Measurements from ENCODE around the gene GPR55.

The GPR55 gene

DNA sequence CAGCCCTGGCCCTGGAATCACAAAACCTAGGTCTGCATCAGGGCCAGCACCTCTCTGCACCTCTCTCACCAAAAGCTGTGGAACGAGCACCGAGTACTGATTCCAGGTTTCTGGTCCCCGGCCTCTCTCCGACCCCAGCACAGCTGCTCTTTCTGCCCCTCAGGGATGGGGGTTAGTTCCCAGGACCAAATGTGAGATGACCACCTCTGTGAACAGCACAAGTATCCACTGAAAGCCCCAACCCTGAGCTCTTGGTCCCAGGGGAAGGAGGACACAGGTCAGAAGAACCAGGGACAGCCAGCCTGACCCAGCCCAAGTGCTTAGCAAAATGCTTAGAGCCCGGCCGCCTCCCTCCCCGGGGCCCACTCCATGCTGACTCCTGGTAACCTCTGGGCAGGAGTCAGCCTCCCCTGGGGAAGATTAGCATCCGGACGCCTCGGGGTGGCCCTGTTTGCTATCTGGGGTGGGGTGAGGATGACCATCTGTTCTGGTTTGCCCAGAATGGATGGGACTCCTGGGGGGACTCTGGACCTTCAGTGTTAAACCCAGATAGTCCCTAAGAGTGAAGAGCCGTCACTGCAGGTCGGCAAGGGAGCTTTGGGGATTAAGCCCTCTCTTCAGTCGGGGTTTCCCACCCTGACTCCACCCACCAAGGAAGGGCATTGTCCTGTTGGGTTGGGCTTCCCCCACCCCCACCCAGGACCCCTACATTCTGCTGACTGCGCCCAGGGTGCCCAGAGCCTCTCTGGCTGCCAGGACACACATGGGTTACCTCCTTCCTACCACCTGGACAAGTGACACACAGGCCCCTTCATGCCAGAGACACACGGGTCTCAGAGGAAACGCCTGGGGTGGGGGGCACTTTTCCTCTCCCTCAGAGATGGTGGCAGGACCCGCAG lies 9.4 kb upstream of the GPR55 start:
- DNase-seq (ENCODE audit: low read depth): no peak

DNA sequence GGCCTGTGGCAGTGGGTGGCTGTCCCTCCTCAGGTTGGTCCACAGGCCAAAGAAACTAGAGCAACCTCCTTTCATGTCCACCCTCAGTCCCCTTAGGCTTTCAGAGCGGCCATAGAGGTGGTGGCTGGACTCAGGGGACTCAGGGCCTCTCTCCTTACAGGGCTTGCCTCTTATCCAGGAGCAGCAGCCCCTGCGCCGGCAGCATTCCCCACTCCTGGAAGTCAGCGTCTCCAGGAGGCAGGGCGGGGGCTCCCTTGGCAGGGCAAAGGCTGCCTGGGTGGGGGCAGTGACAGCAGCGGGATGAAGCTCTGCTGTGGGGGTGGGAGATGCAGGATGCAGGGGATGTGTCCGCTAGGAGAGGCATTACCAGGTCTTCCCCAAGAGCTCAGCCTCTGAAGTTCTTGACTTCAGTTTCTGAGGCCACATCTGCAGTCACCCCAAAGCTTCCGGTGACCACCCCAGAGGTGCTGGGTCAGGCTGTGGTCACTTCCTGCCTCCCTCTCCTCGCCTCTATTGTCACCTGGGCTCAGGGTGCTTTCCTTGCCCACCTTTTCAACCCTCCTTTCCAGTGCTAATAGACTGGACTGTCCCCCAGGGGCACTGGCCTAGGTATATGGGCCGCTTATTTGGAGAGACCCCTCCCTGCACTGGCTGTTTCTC lies 8.6 kb upstream of the GPR55 start:
- DNase-seq (ENCODE audit: low read depth): no peak

DNA sequence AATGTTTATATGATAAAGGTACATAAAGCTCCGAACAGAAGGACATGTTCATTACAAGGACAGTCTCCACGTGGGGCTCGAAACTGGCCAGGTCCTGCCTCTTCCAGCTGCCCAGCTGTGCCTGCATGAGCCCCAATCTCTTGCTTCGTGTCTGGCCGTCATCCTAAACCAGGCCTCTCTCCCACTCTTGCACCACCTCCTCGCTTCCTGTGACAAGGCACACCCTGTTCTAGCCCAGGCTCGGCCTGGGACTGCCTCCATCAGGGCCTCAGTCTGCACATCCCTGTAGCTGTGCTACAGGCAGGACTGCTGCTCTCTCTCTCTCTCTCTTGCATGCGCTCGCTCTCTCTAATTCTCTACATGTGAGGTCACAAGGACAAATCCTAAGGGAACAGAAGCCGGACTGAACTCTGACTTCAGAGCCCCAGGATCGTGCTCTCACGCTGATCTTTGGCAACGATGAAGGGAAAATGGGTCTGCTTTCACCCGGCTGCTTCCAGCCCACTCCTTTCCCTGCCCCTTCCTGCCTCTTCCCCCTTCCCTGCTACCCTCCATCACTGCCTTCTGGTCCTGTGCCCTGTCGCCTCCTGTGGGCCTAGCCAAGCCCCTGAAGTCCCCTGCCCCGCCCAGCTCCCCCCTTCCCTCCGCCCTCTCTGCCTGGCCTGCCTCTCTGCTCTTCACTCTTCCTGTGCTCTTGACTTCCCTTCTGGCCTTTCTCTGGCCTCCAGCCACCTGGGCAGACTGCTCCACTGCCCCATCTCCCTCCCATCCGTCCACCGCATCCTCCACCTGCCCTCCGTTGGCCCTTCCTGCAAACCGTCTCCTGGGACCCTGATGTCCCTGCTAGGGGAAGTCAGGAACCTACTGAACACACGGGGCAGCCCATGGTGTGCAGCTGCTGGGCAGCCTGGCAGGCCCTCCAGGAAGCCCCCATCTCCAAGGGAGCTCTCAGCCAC lies 7.8 kb upstream of the GPR55 start:
- DNase-seq (ENCODE audit: low read depth): peak; percentile 15

DNA sequence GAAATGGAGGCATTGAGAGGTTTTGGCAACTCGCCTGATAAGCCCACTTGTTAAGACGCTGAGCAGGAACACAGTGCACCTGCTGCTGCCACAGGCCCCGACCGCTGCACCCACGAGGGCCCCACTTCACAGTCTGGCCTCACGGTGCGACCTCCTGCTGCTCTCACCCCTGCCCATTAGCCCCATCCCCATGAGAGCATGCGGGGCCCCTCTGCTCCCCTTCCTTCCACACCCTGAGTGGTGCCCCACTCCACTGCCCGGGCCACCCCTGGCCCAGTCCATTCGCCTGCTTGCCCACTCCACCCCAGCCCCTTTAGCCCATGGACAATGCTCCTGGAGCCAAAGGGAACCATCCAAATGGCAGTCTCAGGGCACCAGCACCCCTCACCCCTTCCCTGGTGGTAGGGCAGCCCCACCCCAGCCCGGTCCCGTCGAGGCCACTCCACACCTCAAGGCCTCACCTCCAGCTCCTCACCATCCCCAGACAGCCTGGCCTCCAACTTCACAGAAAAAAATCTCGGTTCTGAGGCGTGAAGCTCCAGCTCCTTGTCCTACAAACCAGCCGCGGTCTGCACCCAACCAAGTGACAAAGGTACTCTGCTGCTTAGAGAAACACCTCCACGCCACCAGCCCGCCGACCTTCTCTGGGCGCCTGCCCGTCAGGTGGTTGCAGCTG lies 6.7 kb upstream of the GPR55 start:
- DNase-seq (ENCODE audit: low read depth): no peak

DNA sequence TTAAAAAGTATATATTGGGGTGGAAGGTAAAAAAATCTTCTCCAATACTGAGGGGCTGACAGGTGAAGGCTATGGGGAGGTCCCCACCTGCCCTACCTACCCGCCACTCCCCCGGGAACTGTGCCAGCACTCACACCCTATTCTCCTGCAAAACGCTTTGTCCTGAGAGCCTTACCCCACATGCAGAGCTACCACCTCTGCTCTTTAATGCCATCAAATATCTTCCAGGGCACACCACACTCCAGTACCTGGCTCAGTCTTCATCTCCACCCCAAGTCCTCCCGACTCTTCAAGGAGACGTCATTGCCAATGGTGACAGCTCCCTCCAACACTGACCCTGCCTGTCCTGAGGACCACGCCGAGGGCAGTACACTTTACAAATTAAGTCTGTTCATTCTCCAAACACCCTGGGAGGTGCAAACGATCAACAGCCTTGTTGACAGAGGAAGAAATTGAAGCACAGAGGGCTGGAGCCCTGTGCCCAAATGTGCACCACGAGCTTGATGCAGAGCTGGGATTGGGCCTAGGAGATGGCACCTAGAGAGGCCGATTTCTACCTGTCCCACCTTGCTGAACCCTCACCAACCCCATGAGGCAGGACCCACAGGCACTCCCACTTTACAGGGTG lies 6.0 kb upstream of the GPR55 start:
- no peak for DNase-seq (ENCODE audit: low read depth)

DNA sequence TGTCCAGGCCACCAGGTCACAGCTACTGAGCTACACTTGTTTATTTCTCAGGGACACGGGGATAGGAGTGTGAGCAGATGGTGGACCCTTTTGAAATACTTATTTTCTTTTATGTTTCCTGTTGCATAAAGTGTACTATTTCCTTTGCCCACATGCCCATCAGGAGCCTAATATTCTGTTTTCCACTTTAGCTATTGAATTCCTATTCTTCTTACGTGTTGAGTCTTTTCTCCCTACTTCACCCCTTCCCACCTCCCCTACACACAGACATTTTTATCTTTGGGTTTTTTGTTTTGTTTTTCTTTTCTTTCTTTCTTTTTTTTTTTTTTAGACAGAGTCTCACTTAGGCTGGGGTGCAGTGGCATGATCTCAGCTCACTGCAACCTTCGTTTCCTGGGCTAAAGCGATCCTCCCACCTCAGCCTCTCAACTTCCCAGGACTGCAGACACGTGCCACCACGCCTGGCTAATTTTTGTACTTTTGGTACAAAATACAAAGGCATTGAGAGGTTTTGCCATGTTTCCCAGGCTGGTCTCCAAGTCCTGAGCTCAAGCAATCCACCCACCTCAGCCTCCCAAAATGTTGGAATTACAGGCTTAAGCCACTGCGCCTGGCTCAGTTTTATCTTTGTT lies 5.2 kb upstream of the GPR55 start:
- DNase-seq (ENCODE audit: low read depth): no peak

DNA sequence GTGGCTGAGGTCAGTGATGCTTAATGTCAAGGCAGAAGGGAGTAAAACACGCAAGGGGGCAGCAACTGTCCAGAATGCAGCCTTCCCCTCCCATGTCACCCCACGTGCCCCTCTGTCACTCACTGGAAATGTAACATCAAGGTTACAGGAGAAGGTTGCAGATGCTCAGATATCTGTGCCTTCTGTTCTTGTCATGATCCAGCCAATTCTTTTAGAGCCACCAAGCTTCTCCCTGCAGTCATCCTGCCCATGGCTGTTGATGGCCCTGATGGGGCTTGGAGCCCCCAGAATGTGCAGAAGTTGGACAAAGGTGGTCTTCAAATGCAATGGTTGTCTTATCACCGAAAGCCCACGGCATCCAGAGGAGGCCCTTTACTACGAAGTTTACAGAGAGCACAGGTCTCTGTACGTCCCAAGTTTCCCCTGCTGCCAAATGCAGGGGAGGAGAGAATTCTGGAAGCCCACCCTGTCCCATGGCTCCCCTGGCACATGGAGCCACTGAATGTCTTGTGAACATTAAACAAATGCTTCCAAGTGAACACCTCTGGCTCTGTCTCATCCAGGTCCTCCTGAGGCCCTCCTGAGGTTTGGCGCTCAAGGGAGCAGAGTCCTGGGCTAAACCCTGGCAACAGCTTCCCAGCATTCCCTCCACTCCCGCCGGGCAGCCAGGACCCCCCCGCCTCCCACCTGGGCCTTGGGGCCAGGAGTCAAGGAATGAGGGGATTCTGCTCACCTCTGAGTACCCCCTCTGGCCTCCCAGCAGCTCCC lies 4.5 kb upstream of the GPR55 start:
- DNase-seq (ENCODE audit: low read depth): no peak

DNA sequence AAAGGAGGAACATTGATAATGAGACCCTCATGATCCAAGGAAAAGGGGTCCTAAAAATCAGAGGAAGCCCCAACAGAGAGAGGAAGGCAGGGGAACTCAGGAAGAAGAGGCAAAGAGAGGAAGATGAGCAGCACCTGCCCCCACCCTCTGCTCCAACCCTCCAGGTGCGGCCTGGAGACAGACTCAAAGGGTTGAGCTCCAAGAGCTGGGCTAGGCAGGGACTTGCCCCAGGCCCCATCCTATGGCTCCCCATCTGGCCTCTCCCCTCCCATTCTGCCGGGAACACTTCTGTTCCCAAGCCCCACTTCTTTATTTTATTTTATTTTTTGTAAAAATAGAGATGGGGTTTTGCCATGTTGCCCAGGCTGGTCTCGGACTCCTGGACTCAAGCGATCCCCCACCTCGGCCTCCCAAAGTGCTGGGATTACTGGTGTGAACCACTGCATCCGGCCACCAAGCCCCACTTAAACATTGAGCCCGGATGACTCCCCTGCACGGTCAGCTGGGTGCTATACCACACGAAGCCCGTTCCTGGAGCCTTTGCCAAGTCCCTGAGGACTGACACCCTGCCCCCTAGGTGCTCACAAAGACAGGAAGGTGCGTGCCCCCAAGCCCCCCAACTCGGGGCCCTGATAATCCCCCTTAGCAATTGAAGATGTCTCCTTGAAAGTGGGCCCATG lies 3.8 kb upstream of the GPR55 start:
- no peak for DNase-seq (ENCODE audit: low read depth)

DNA sequence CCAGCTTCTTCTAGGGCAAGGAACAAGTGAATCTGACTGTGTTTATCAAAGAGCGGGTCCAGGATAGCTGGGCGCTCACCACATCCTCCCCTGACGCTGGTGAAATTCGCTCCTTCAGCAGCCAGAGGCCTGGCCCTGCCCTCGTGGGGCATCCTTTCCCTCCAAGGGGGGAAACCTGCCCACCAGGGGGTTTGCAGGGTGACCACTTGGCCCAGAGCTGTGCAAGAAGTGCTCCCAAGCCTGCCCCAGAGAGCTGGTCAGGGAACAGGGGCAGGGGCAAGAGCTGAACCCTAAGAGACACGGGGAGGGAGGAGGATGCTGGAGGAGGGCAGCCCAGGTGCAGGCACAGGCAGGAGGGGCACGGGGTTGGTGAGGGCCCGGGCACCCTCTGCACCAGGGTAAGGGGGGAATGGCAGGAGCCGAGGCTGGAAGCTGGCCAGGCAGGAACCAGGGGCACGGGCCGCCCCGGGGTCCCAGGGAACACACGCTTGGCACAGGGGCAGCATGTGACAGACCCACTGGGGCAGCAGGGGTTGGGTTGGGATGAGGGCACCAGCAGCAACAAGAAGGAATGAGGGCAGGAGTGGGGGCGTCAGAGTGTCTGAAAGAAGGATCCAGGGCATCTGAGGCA lies 2.8 kb upstream of the GPR55 start:
- no peak for DNase-seq (ENCODE audit: low read depth)

DNA sequence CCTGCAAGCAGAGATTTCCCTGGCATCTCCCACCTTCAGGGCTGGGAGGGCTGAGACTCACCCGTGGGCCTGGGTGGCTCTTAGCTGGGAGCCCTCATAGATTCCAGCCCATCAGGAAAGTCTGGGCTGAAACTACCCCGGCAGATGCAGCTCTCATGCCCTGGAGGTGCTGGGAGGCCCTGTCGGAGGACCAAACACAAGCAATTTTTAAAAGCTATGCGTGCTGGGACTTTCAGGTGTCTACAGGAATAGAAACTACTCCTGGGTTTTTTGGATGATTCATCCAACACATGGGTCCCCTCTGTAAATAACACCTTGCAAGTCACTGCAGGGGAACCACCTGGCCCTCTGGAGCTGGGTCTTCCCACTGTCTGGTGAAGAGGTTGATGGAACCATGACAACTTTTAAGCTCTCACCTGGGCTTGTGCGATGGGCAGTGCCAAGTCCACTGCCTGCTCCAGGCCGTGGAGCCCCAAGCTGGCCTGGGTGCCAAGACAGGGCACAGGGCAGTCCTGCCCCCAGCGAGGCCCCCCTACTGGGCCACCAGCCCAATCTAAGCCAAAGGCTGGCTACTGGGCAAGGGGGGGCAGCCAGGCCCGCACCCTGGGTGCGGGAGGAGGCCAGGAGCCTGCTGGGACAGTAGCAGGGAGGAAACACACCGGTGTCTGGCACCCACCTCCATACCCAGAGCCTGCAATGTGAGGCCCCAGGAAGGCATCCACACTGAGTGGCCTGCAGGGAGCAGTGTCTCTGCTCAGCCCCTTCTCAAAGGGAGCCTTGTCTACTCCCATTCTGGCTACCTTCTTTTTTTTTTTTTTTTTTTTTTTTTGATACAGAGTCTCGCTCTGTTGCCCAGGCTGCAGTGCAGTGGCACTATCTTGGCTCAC lies 1.1 kb upstream of the GPR55 start:
- peak; percentile 30 for DNase-seq (ENCODE audit: low read depth)

DNA sequence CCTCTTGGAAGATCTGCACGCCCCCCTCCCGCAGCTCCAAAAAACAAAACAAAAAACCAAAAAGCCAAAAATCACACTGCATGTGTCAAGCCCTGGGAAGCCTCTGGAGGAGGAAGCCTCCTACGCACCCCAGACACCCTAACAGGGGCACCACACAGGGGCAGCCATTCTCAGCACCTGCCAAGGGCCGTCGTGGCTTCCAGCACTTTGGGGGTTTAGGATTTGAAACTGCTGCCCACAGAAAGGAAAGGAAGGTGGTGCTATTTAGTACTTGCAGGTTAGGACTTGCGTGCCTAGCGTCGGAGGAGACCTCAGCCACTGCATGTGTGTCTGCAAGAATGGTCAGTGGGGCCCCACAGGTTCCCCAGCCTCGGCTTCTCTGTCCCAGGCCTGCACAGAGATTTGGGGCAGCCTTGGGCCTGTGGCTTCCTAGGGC lies 419 bp upstream of the GPR55 start:
- no peak for DNase-seq (ENCODE audit: low read depth)

DNA sequence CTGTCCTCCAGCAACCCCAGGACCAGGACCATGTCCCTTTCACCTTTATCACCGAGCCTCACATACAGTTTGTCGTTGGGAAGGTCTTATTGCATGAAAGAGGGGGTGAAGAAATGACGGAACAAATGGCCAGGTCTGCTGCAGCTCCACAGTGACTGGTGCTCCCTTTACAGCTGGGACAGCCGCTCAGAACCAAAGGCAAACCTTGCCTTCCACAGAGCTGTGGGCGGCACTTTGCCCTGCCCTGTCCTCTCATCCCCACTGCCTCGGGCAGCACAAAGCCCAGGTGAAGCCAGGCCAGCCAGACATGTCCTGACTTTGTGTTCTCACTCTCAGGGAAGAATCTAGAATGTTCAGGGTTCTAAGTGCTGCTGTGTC lies 961 bp downstream of the GPR55 start:
- no peak for DNase-seq (ENCODE audit: low read depth)

DNA sequence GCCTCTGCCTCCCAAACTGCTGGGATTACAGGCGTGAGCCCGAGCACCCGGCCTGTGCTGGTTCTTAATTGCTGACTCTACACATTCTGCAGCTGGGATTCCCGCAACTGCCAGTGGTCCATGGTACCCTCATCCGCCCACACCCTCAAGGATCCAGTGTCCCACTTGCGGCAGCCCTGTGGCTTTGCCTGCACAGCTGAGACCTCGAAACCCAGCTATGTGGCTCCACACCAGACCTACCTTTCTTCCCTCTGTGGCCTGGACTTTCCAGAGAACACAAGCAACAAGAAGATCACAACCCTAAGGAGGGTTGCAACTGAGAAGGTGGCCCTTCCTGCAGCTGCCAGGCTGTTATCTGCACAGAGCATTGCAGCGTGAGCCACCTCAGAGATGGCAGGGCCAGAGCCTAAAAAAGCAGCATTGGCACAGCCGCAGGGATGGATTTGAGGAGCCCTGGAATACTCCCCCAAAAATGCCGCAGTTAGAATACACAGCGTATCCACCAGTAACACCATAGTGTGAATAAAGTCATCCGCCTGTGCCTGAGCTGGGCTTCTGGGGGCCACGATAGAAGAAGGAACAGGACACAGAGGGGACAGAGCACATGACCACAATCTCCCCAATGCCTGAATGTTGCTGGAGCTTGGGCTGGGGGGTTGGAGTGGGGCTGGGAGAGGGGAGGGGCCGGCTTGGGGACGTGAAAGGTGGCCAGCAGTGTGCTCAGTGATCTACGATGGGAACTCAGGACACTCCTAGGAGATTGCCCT lies 1.9 kb downstream of the GPR55 start:
- no peak for DNase-seq (ENCODE audit: low read depth)

DNA sequence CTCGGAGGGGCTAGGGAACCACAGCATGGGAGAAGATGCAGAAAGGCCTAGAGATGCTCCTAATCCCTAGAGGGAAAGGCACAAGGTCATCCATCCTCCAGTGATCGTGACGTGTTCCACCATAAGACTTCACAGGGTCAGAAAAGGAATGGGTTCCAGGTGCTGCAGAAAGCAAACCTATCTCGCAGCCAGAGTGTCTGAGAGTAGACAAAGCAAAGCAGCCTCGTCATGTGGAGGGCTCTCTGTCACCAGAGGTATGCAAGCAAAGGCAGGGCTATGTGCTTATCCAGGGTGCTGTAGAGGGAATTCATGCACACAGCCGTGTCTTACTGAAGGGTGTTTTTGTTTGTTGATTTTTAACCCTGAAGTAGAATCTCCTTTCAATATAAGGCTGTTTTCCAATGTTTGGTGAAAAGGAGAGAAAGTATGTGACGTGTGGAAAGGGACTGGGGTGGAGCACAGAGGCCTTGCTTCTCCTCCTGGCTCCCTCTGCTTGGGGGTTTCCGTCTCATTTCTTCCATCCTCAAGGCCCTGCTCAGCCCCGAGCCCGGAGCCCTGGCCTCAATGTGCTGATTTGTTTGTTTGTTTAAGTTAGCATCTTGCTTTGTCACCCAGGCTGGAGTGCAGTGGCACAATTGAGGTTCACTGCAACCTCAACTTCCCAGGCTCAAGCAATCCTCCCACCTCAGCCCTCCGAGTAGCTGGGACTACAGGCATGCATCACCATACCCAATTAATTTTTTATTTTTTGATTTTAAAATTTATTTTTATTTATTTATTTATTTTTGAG lies 3.0 kb downstream of the GPR55 start:
- no peak for DNase-seq (ENCODE audit: low read depth)

DNA sequence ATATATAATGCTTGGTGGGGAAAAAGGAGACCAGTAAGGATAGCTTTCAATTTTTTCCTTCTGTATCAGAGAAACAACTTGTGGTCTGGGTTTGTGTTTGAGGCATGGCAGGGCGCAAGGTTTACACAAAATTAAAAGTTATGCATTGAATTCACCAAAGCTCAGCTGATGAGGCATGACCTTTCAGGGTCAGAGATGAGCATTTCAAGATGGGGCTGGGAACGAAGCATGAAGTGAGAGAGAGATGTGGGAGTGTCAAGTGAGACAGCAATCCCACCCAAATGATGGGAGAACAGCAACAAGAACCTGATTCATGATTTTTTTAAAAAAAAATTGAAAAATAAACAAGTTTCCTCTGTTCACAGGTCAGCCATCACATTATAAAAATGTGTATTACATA lies 4.9 kb downstream of the GPR55 start:
- DNase-seq (ENCODE audit: low read depth): no peak

DNA sequence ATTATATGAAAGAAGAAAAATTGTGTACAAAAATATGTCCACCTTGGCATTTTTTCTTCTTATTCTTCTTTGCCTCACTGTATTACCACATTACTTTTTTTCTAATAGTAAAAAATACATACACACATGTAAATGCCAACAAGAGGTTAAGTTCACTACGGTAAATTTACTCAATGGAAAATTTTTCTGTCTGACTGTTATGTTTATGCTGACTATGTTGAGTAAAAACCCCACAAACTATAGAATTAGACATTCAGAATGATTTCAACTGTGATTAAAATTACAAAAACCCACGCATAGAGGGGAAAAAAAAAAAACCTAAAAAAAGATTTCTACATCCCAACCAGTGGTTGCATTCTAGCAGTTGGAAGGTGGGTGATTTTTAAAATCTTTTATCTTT lies 5.4 kb downstream of the GPR55 start:
- DNase-seq (ENCODE audit: low read depth): no peak

All from ELR (cell line).